Neutrophil (primary cell): ENCODE results near the gene MATCAP1.

ENCODE experiments used
- H3K27ac ChIP-seq: fragments of 200-600 bp; sonication (generic); 2 replicates; pipeline ENCODE4 v1.5.1; 2016; ENCODE audit warnings: mild to moderate bottlenecking, moderate library complexity
- H3K27me3 ChIP-seq: fragments of 200-600 bp; sonication (generic); 2 replicates; pipeline ENCODE4 v1.6.0; 2016; ENCODE audit warnings: mild to moderate bottlenecking
- H3K36me3 ChIP-seq: fragments of 200-600 bp; sonication (generic); 2 replicates; pipeline ENCODE4 v1.5.1; 2017
- H3K4me1 ChIP-seq, 2 experiments: fragments of 200-600 bp in 1 of 2; sonication (generic) in 1 of 2; 1 replicate in 1 of 2; 2 replicates in 1 of 2; pipeline versions ENCODE4 v1.5.1 to v1.6.1; 2013 to 2016; ENCODE audit warnings: low read depth in 1 of 2, low read length in 1 of 2, mild to moderate bottlenecking in 1 of 2, moderate library complexity in 1 of 2; ENCODE audit not compliant: control insufficient read depth in 1 of 2, insufficient read depth in 1 of 2
- H3K4me3 ChIP-seq, 2 experiments: fragments of 200-600 bp in 1 of 2; sonication (generic) in 1 of 2; 1 replicate in 1 of 2; 2 replicates in 1 of 2; pipeline ENCODE4 v1.5.1; 2013 to 2016; ENCODE audit warnings: low read depth in 1 of 2, low read length in 1 of 2, mild to moderate bottlenecking in 1 of 2, moderate library complexity in 1 of 2
- H3K9me3 ChIP-seq: fragments of 200-600 bp; sonication (generic); 2 replicates; pipeline ENCODE4 v1.5.1; 2016
- CTCF ChIP-seq: fragments of 200-600 bp; sonication (generic); IDR thresholded peaks from 2 replicates; pipeline ENCODE4 v1.5.1; 2016; ENCODE audit warnings: antibody characterized with exemption

The MATCAP1 gene

GRCh38 chr16:67206129-67206837, 22.5 kb upstream of the MATCAP1 start:
- Histone ChIP-seq H3K27ac (no peak overlapping the region), H3K36me3 (peaks cover 72% of the 10 kb centered on the region), H3K4me1 (no peaks in the 10 kb centered on the region), H3K9me3 (no peaks in the 10 kb centered on the region), H3K27me3 (no peaks in the 10 kb centered on the region), H3K4me3 (no peak overlapping the region)
- TF ChIP-seq CTCF = no peak

- Histone ChIP-seq H3K4me1 (no peaks in the 10 kb centered on the region), H3K27me3 (no peaks in the 10 kb centered on the region), H3K36me3 (peaks cover 80% of the 10 kb centered on the region), H3K27ac (no peak overlapping the region), H3K4me3 (no peak overlapping the region), H3K9me3 (no peaks in the 10 kb centered on the region)
- TF ChIP-seq CTCF = no peak
Observed at GRCh38 chr16:67204076-67204475, 20.3 kb upstream of the MATCAP1 start.

- H3K4me1 ChIP-seq = no peaks in the 10 kb centered on the region
- no peaks in the 10 kb centered on the region for H3K27me3 ChIP-seq
- H3K36me3 ChIP-seq = peaks cover 90% of the 10 kb centered on the region
- TF ChIP-seq CTCF = no peak
- H3K9me3 ChIP-seq = no peaks in the 10 kb centered on the region
- H3K27ac ChIP-seq = no peak overlapping the region
- no peak overlapping the region for H3K4me3 ChIP-seq
Observed at GRCh38 chr16:67202956-67203493, 19.3 kb upstream of the MATCAP1 start.

GRCh38 chr16:67202426-67202825, 18.7 kb upstream of the MATCAP1 start:
- no peaks in the 10 kb centered on the region for H3K9me3 ChIP-seq
- H3K4me1 ChIP-seq = no peaks in the 10 kb centered on the region
- no peak for TF ChIP-seq CTCF
- H3K4me3 ChIP-seq = no peak overlapping the region
- H3K27ac ChIP-seq = no peak overlapping the region
- peaks cover 92% of the 10 kb centered on the region for H3K36me3 ChIP-seq
- no peaks in the 10 kb centered on the region for H3K27me3 ChIP-seq

GRCh38 chr16:67201411-67202345, 17.9 kb upstream of the MATCAP1 start:
- no peak for TF ChIP-seq CTCF
- H3K27ac ChIP-seq = no peak overlapping the region
- peaks cover 92% of the 10 kb centered on the region for H3K36me3 ChIP-seq
- H3K27me3 ChIP-seq = no peaks in the 10 kb centered on the region
- no peak overlapping the region for H3K4me3 ChIP-seq
- H3K9me3 ChIP-seq = no peaks in the 10 kb centered on the region
- no peaks in the 10 kb centered on the region for H3K4me1 ChIP-seq
